ENCODE measurements around the gene SLC4A11.
"Not testable (repeated sequence)": the region's sequence is repeated elsewhere in the genome, so short reads cannot be mapped to it uniquely, and the experiment has no call there.

The SLC4A11 gene

GRCh38 chr20:3218307-3218988 is 20.5 kb downstream of the SLC4A11 start:
- Histone ChIP-seq H3K9me3 (replicated peaks in 1 of 2; ENCODE audit: control insufficient read depth in 2 of 2, insufficient read depth in 1 of 2, low read depth in 1 of 2, low read length in 2 of 2) (no peaks in the 10 kb centered on the region), H3K4ac (ENCODE audit: low read length) (no peak overlapping the region), H2BK5ac (ENCODE audit: low read length) (no peak overlapping the region), H3K18ac (ENCODE audit: low read length) (no peak overlapping the region), H2AFZ (ENCODE audit: low read length) (no peak overlapping the region), H3K23ac (ENCODE audit: low read depth, low read length, poor library complexity) (no peak overlapping the region), H3K14ac (ENCODE audit: low read length) (no peak overlapping the region), H3K9ac (ENCODE audit: low read depth, low read length, poor library complexity) (no peak overlapping the region), H3K79me1 (ENCODE audit: low read depth, low read length) (peaks cover 1% of the 10 kb centered on the region), H4K8ac (ENCODE audit: low read depth, low read length) (no peak overlapping the region), H2BK12ac (ENCODE audit: low read length) (no peak overlapping the region), H3K4me2 (ENCODE audit: insufficient read depth, low read length, poor library complexity, severe bottlenecking) (no peak overlapping the region), H3K27ac (replicated peaks; ENCODE audit: low read length) (no peak overlapping the region), H2BK120ac (ENCODE audit: low read depth, low read length) (no peak overlapping the region), H2BK15ac (ENCODE audit: low read length) (no peak overlapping the region), H3K36me3 (replicated peaks in 1 of 2; ENCODE audit: control insufficient read depth in 2 of 2, insufficient read depth in 2 of 2, low read length in 2 of 2) (peaks cover 22 to 77% of the 10 kb centered on the region in 2 donors), H2AK5ac (ENCODE audit: low read depth, low read length) (no peak overlapping the region), H4K91ac (ENCODE audit: low read depth, low read length, poor library complexity) (no peak overlapping the region), H3K4me3 (ENCODE audit: low read length in 2 of 2) (no peak overlapping the region), H3K27me3 (ENCODE audit: control insufficient read depth in 3 of 3, insufficient read depth in 3 of 3, low read depth in 1 of 3, low read length in 3 of 3) (no peaks in the 10 kb centered on the region), H3K4me1 (ENCODE audit: control insufficient read depth in 2 of 2, insufficient read depth in 1 of 2, low read depth in 1 of 2, low read length in 2 of 2) (peaks cover 2 to 3% of the 10 kb centered on the region in 2 donors)
- no CpG with 5 or more reads among the region's 30 CpGs for WGBS, 2 donors (ENCODE audit: extremely low coverage in 2 of 2, insufficient read length in 2 of 2, insufficient replicate concordance in 1 of 2)
- peak; percentile 52 for DNase-seq (ENCODE audit: low spot score)

- H3K27me3 ChIP-seq (ENCODE audit: control insufficient read depth in 3 of 3, insufficient read depth in 3 of 3, low read depth in 1 of 3, low read length in 3 of 3); H2BK5ac ChIP-seq (ENCODE audit: low read length): not testable (repeated sequence)
- WGBS, 2 donors (ENCODE audit: extremely low coverage in 2 of 2, insufficient read length in 2 of 2, insufficient replicate concordance in 1 of 2): no CpG with 5 or more reads among the region's 7 CpGs
Measured at GRCh38 chr20:3215359-3215917, 23.6 kb downstream of the SLC4A11 start.

GRCh38 chr20:3213226-3213625 is 25.8 kb downstream of the SLC4A11 start:
- no peak overlapping the region for H2BK12ac ChIP-seq (ENCODE audit: low read length)
- no CpG with 5 or more reads among the region's 7 CpGs for WGBS, 2 donors (ENCODE audit: extremely low coverage in 2 of 2, insufficient read length in 2 of 2, insufficient replicate concordance in 1 of 2)
- no peaks in the 10 kb centered on the region for H3K27me3 ChIP-seq (ENCODE audit: control insufficient read depth in 3 of 3, insufficient read depth in 3 of 3, low read depth in 1 of 3, low read length in 3 of 3)
- peaks cover 10 to 13% of the 10 kb centered on the region in 2 donors for H3K4me1 ChIP-seq (ENCODE audit: control insufficient read depth in 2 of 2, insufficient read depth in 1 of 2, low read depth in 1 of 2, low read length in 2 of 2)
- H3K23ac ChIP-seq (ENCODE audit: low read depth, low read length, poor library complexity): no peak overlapping the region
- H3K36me3 ChIP-seq (replicated peaks in 1 of 2; ENCODE audit: control insufficient read depth in 2 of 2, insufficient read depth in 2 of 2, low read length in 2 of 2): peaks cover 14 to 38% of the 10 kb centered on the region in 2 donors
- H3K9me3 ChIP-seq (replicated peaks in 1 of 2; ENCODE audit: control insufficient read depth in 2 of 2, insufficient read depth in 1 of 2, low read depth in 1 of 2, low read length in 2 of 2): no peaks in the 10 kb centered on the region
- H3K27ac ChIP-seq (replicated peaks; ENCODE audit: low read length): no peak overlapping the region
- no peak overlapping the region for H3K14ac ChIP-seq (ENCODE audit: low read length)
- H2BK15ac ChIP-seq (ENCODE audit: low read length): no peak overlapping the region
- H3K79me1 ChIP-seq (ENCODE audit: low read depth, low read length): peaks cover 4% of the 10 kb centered on the region
- H4K8ac ChIP-seq (ENCODE audit: low read depth, low read length): no peak overlapping the region
- H3K4ac ChIP-seq (ENCODE audit: low read length): no peak overlapping the region
- DNase-seq (ENCODE audit: low spot score): no peak
- H3K4me3 ChIP-seq (ENCODE audit: low read length in 2 of 2): no peak overlapping the region
- no peak overlapping the region for H4K91ac ChIP-seq (ENCODE audit: low read depth, low read length, poor library complexity)
- H3K18ac ChIP-seq (ENCODE audit: low read length): no peak overlapping the region
- no peak overlapping the region for H3K4me2 ChIP-seq (ENCODE audit: insufficient read depth, low read length, poor library complexity, severe bottlenecking)
- H2BK120ac ChIP-seq (ENCODE audit: low read depth, low read length): no peak overlapping the region
- H2AK5ac ChIP-seq (ENCODE audit: low read depth, low read length): no peak overlapping the region
- H3K9ac ChIP-seq (ENCODE audit: low read depth, low read length, poor library complexity): no peak overlapping the region
- H2AFZ ChIP-seq (ENCODE audit: low read length): no peak overlapping the region
- H2BK5ac ChIP-seq (ENCODE audit: low read length): no peak overlapping the region

More at GRCh38 chr20:3215359-3215917, 23.6 kb downstream of the SLC4A11 start:
- H2BK12ac ChIP-seq (ENCODE audit: low read length); H2AK5ac ChIP-seq (ENCODE audit: low read depth, low read length); H2BK120ac ChIP-seq (ENCODE audit: low read depth, low read length); H2AFZ ChIP-seq (ENCODE audit: low read length); H3K27ac ChIP-seq (replicated peaks; ENCODE audit: low read length); H3K9ac ChIP-seq (ENCODE audit: low read depth, low read length, poor library complexity); H3K4ac ChIP-seq (ENCODE audit: low read length); H4K8ac ChIP-seq (ENCODE audit: low read depth, low read length); H3K4me3 ChIP-seq (ENCODE audit: low read length in 2 of 2); DNase-seq (ENCODE audit: low spot score); H3K9me3 ChIP-seq (replicated peaks in 1 of 2; ENCODE audit: control insufficient read depth in 2 of 2, insufficient read depth in 1 of 2, low read depth in 1 of 2, low read length in 2 of 2); H3K4me2 ChIP-seq (ENCODE audit: insufficient read depth, low read length, poor library complexity, severe bottlenecking); H3K79me1 ChIP-seq (ENCODE audit: low read depth, low read length); H2BK15ac ChIP-seq (ENCODE audit: low read length); H4K91ac ChIP-seq (ENCODE audit: low read depth, low read length, poor library complexity); H3K18ac ChIP-seq (ENCODE audit: low read length); H3K14ac ChIP-seq (ENCODE audit: low read length); H3K23ac ChIP-seq (ENCODE audit: low read depth, low read length, poor library complexity); H3K4me1 ChIP-seq (ENCODE audit: control insufficient read depth in 2 of 2, insufficient read depth in 1 of 2, low read depth in 1 of 2, low read length in 2 of 2): not testable (repeated sequence)
- H3K36me3 ChIP-seq (replicated peaks in 1 of 2; ENCODE audit: control insufficient read depth in 2 of 2, insufficient read depth in 2 of 2, low read length in 2 of 2): peaks cover 14 to 56% of the 10 kb centered on the region in 2 donors

GRCh38 chr20:3210346-3210745 is 28.6 kb downstream of the SLC4A11 start:
- Histone ChIP-seq H2AFZ (ENCODE audit: low read length) (peak overlapping the region; percentile 90), H3K4me3 (ENCODE audit: low read length in 2 of 2) (peak overlapping the region; percentile 79 to 92), H3K27ac (replicated peaks; ENCODE audit: low read length) (no peak overlapping the region), H2AK5ac (ENCODE audit: low read depth, low read length) (no peak overlapping the region), H3K4ac (ENCODE audit: low read length) (no peak overlapping the region), H3K23ac (ENCODE audit: low read depth, low read length, poor library complexity) (no peak overlapping the region), H3K4me2 (ENCODE audit: insufficient read depth, low read length, poor library complexity, severe bottlenecking) (peak overlapping the region; percentile 94), H4K8ac (ENCODE audit: low read depth, low read length) (no peak overlapping the region), H3K9ac (ENCODE audit: low read depth, low read length, poor library complexity) (no peak overlapping the region), H2BK15ac (ENCODE audit: low read length) (no peak overlapping the region), H2BK5ac (ENCODE audit: low read length) (no peak overlapping the region), H3K18ac (ENCODE audit: low read length) (no peak overlapping the region), H3K36me3 (replicated peaks in 1 of 2; ENCODE audit: control insufficient read depth in 2 of 2, insufficient read depth in 2 of 2, low read length in 2 of 2) (peaks cover 14 to 32% of the 10 kb centered on the region in 2 donors), H3K79me1 (ENCODE audit: low read depth, low read length) (peaks cover 4% of the 10 kb centered on the region), H3K4me1 (ENCODE audit: control insufficient read depth in 2 of 2, insufficient read depth in 1 of 2, low read depth in 1 of 2, low read length in 2 of 2) (peaks cover 10 to 15% of the 10 kb centered on the region in 2 donors), H3K9me3 (replicated peaks in 1 of 2; ENCODE audit: control insufficient read depth in 2 of 2, insufficient read depth in 1 of 2, low read depth in 1 of 2, low read length in 2 of 2) (no peaks in the 10 kb centered on the region), H2BK12ac (ENCODE audit: low read length) (no peak overlapping the region), H4K91ac (ENCODE audit: low read depth, low read length, poor library complexity) (no peak overlapping the region), H2BK120ac (ENCODE audit: low read depth, low read length) (no peak overlapping the region), H3K27me3 (ENCODE audit: control insufficient read depth in 3 of 3, insufficient read depth in 3 of 3, low read depth in 1 of 3, low read length in 3 of 3) (no peaks in the 10 kb centered on the region), H3K14ac (ENCODE audit: low read length) (no peak overlapping the region)
- WGBS, 2 donors (ENCODE audit: extremely low coverage in 2 of 2, insufficient read length in 2 of 2, insufficient replicate concordance in 1 of 2): no CpG with 5 or more reads among the region's 2 CpGs
- no peak for DNase-seq (ENCODE audit: low spot score)

Data from neuronal stem cell (in vitro differentiated cells).